Suprapubic skin (tissue), 4 donors: ENCODE results near the gene PACSIN2. TPM values are rescaled to one million over a fixed set of nuclear protein-coding genes. Genes with fewer than 3 reads are reported as not detected.

Experiments used
- DNase-seq, 2 donors: peaks; one replicate each; pipeline ENCODE4 v3.0.0-alpha.2; 2019; ENCODE audit warnings: low spot score in 2 of 2
- H3K27ac ChIP-seq: fragments of 200-600 bp; sonication (generic); one replicate; pipeline ENCODE4 v1.5.1; 2019
- H3K27me3 ChIP-seq: fragments of 200-600 bp; sonication (generic); one replicate; pipeline ENCODE4 v1.5.1; 2019
- H3K36me3 ChIP-seq: fragments of 200-600 bp; sonication (generic); one replicate; pipeline ENCODE4 v1.5.1; 2019
- H3K4me1 ChIP-seq: fragments of 200-600 bp; sonication (generic); one replicate; pipeline ENCODE4 v1.5.1; 2019
- H3K4me3 ChIP-seq: fragments of 200-600 bp; sonication (generic); one replicate; pipeline ENCODE4 v1.5.1; 2019; ENCODE audit warnings: mild to moderate bottlenecking
- H3K9me3 ChIP-seq: fragments of 200-600 bp; sonication (generic); one replicate; pipeline ENCODE4 v1.5.1; 2019
- EP300 ChIP-seq: sonication (generic); formaldehyde crosslinking; IDR thresholded peaks from one replicate; pipeline ENCODE4 v1.6.1; 2017; ENCODE audit warnings: antibody characterized with exemption
- POLR2A ChIP-seq, 2 donors: fragments of 450-650 bp; IDR thresholded peaks; one replicate each; pipeline ENCODE4 v1.6.1; 2017; ENCODE audit warnings: antibody characterized with exemption in 2 of 2, mild to moderate bottlenecking in 2 of 2, moderate library complexity in 2 of 2
- POLR2AphosphoS5 ChIP-seq, 3 donors: sonication (generic); formaldehyde crosslinking; IDR thresholded peaks; one replicate each; pipeline ENCODE4 v1.6.1; 2017; ENCODE audit warnings: antibody characterized with exemption in 3 of 3
- WGBS: methylation state at CpG from one replicate; pipeline ENCODE4 v1.1.5; 2018; 5-methylcytosine and 5-hydroxymethylcytosine counted together
- total RNA-seq, 4 donors: library from RNA; depleted of rRNA; stranded (reverse); fragments of >200 nt; gene quantifications; one replicate each; pipeline ENCODE4 v1.1.0, GENCODE V29; 2016
- TF ChIP-seq, protein P1 (sequence below), 2 donors: fragments of 200-600 bp in 1 of 2; fragments of 450-650 bp in 1 of 2; sonication (generic) in 1 of 2; IDR thresholded peaks; one replicate each; pipeline ENCODE4 v1.5.1; 2016 to 2019; ENCODE audit warnings: antibody characterized with exemption in 2 of 2, mild to moderate bottlenecking in 1 of 2, moderate library complexity in 1 of 2

The PACSIN2 gene
- total RNA-seq, 4 donors from 2014 or later, result 38.9 to 74.8 (median 55.3) TPM

- Histone ChIP-seq H3K27me3 (no peaks in the 10 kb centered on the region), H3K9me3 (no peaks in the 10 kb centered on the region), H3K4me1 (peaks cover 98% of the 10 kb centered on the region), H3K4me3 (no peak overlapping the region), H3K27ac (peak overlapping the region; percentile 91), H3K36me3 (no peaks in the 10 kb centered on the region)
- TF ChIP-seq POLR2AphosphoS5 (IDR thresholded peaks at IDR 0.05), result peak in 1 of 3 donors; percentile 7
- TF ChIP-seq POLR2A (IDR thresholded peaks at IDR 0.05), result no peak
- peak in 1 of 2 donors; percentile 68 for DNase-seq
- WGBS, result 77% methylated on average over 5 of the region's 5 CpGs
Measured at GRCh38 chr22:42934338-42934737, 80.6 kb downstream of the PACSIN2 start.

DNA sequence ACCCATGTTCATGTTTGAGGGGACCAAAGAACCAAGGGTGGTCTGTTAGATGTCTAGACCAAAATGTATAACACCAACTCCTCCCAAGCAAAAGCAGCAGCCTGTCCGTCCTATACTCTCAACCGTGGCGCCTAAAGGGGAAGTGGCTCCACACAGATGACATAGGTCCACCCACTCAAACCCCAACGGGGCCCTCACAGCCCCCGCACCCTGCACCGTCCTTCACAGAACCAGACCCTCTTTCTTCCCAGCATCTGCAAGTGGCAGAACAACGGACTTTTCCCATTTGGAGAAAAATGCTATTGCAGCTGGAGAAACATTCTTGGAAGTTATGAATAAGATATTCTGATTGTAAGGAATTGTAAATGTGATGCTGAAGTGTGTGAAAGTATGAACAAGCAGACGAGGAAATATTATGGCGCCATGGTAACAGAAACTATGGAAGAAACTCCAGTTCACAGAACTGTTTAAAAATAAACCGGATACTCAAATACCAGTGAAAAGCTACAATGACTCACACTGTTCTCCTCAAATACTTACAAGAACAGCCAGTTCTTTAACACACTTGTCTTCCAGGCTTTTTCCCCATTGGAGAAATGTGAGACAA, 81.4 kb downstream of the PACSIN2 start:
- WGBS, result 25% methylated on average over 10 of the region's 10 CpGs
- Histone ChIP-seq H3K4me1 (peaks cover 98% of the 10 kb centered on the region), H3K27ac (peak overlapping the region; percentile 91), H3K27me3 (no peaks in the 10 kb centered on the region), H3K36me3 (no peaks in the 10 kb centered on the region), H3K4me3 (peak overlapping the region; percentile 0), H3K9me3 (no peaks in the 10 kb centered on the region)
- DNase-seq, result peak in 1 of 2 donors; percentile 74
- TF ChIP-seq POLR2AphosphoS5 (IDR thresholded peaks at IDR 0.05) (peak in 1 of 3 donors; percentile 76), POLR2A (IDR thresholded peaks at IDR 0.05) (no peak), EP300 (peak; percentile 10)
- TF ChIP-seq, protein P1, sequence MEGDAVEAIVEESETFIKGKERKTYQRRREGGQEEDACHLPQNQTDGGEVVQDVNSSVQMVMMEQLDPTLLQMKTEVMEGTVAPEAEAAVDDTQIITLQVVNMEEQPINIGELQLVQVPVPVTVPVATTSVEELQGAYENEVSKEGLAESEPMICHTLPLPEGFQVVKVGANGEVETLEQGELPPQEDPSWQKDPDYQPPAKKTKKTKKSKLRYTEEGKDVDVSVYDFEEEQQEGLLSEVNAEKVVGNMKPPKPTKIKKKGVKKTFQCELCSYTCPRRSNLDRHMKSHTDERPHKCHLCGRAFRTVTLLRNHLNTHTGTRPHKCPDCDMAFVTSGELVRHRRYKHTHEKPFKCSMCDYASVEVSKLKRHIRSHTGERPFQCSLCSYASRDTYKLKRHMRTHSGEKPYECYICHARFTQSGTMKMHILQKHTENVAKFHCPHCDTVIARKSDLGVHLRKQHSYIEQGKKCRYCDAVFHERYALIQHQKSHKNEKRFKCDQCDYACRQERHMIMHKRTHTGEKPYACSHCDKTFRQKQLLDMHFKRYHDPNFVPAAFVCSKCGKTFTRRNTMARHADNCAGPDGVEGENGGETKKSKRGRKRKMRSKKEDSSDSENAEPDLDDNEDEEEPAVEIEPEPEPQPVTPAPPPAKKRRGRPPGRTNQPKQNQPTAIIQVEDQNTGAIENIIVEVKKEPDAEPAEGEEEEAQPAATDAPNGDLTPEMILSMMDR (IDR thresholded peaks at IDR 0.05), result no peak

- Histone ChIP-seq H3K36me3 (no peaks in the 10 kb centered on the region), H3K9me3 (no peaks in the 10 kb centered on the region), H3K4me3 (peak overlapping the region; percentile 0), H3K4me1 (peaks cover 94% of the 10 kb centered on the region), H3K27ac (peak overlapping the region; percentile 91), H3K27me3 (no peaks in the 10 kb centered on the region)
- TF ChIP-seq, protein P1 (IDR thresholded peaks at IDR 0.05), result no peak
- no peak for TF ChIP-seq EP300
- TF ChIP-seq POLR2A (IDR thresholded peaks at IDR 0.05), result no peak
- no peak for TF ChIP-seq POLR2AphosphoS5 (IDR thresholded peaks at IDR 0.05)
- WGBS, result 44% methylated on average over 4 of the region's 4 CpGs
- DNase-seq, result peak in 1 of 2 donors; percentile 61
Measured at GRCh38 chr22:42932857-42933484, 82.0 kb downstream of the PACSIN2 start.

- Histone ChIP-seq H3K27ac (peak overlapping the region; percentile 91), H3K9me3 (no peaks in the 10 kb centered on the region), H3K4me3 (no peak overlapping the region), H3K36me3 (no peaks in the 10 kb centered on the region), H3K4me1 (peaks cover 86% of the 10 kb centered on the region), H3K27me3 (no peaks in the 10 kb centered on the region)
- 95% methylated on average over 4 of the region's 4 CpGs for WGBS
- no peak for DNase-seq
- TF ChIP-seq POLR2AphosphoS5 (IDR thresholded peaks at IDR 0.05) (no peak), EP300 (no peak), POLR2A (IDR thresholded peaks at IDR 0.05) (no peak)
- TF ChIP-seq, protein P1 (IDR thresholded peaks at IDR 0.05), result no peak
Measured at GRCh38 chr22:42932197-42932519, 82.8 kb downstream of the PACSIN2 start.

DNA sequence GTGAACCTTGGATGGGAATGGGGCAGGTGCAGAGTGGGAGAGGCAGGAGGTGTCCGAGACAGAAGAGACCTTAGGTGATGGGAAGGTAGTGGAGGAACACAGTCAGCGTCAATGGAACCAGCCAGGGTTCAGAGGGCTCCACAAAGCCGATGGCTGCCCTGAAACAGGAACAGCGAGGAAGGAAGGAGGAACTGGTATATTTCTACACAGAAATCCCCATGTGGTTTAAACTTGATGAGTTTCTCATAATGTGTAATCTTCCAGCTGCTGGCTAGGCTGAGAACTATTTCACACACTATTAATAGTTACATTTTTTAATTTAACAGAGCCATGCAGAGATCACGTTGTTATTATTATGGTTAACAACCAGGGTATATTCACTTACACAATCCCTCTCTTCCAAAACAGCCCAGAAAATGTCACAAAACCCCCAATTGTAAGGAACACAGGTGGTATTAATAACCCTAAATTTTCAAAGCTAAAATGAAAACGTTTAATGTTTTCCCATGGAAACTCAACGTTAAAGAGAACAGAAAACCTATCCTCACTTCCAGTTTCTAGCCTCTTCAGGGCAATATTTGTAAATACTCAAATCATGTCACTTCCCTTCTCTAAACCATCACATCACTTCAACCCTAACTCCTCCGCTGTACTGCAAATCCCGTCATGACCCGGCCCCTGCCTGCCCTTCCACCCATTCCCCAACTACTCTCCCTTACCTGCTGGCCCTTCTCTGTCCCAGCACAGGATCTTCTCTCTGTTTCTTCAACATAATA, 83.3 kb downstream of the PACSIN2 start:
- Histone ChIP-seq H3K36me3 (no peaks in the 10 kb centered on the region), H3K27ac (peak overlapping the region; percentile 91), H3K9me3 (no peaks in the 10 kb centered on the region), H3K4me3 (peak overlapping the region; percentile 11), H3K27me3 (no peaks in the 10 kb centered on the region), H3K4me1 (peaks cover 85% of the 10 kb centered on the region)
- no peak for TF ChIP-seq EP300
- TF ChIP-seq POLR2AphosphoS5 (IDR thresholded peaks at IDR 0.05), result no peak
- TF ChIP-seq POLR2A (IDR thresholded peaks at IDR 0.05), result no peak
- TF ChIP-seq, protein P1 (IDR thresholded peaks at IDR 0.05), result no peak
- no peak for DNase-seq
- WGBS, result 56% methylated on average over 10 of the region's 10 CpGs
